Common myeloid progenitor, CD34-positive (primary cell): ENCODE data around the gene FBN3.
A peak's percentile ranks its signal among the peaks of the same experiment; 100 is the strongest.
"Not testable (repeated sequence)": the region's sequence is repeated elsewhere in the genome, so short reads cannot be mapped to it uniquely, and the experiment has no call there.

Experiments used
- CTCF ChIA-PET: fragments of 350-600 bp; sonication (Branson Sonifier 250); formaldehyde crosslinking; loops from one replicate; lab custom pipeline; 2021; ENCODE audit warnings: antibody characterized with exemption; lab: Charles Lee
- POLR2A ChIA-PET: fragments of 350-600 bp; sonication (Branson Sonifier 250); formaldehyde crosslinking; loops from one replicate; lab custom pipeline; 2021; ENCODE audit warnings: antibody characterized with exemption; lab: Charles Lee
- DNase-seq, 3 donors: peaks; one replicate each; pipeline versions ENCODE4 v3.0.0 to v3.0.0-alpha.2; 2013
- H3K27ac ChIP-seq, 2 experiments: 1 replicate in 1 of 2; 2 replicates in 1 of 2; pipeline ENCODE4 v1.7.0; 2013; ENCODE audit warnings: inconsistent platforms in 2 of 2, low read length in 2 of 2, mild to moderate bottlenecking in 2 of 2, low read depth in 1 of 2, moderate library complexity in 1 of 2; ENCODE audit not compliant: severe bottlenecking in 2 of 2, insufficient read depth in 1 of 2, poor library complexity in 1 of 2
- H3K27me3 ChIP-seq, 5 experiments: replicated peaks in 2 of 5; 1 replicate in 3 of 5; 2 replicates in 2 of 5; pipeline versions ENCODE4 v1.6.1 to v1.7.0; 2013; ENCODE audit warnings: low read length in 4 of 5, mild to moderate bottlenecking in 2 of 5, moderate library complexity in 2 of 5, inconsistent platforms in 1 of 5; ENCODE audit not compliant: insufficient read depth in 5 of 5, control insufficient read depth in 4 of 5
- H3K36me3 ChIP-seq, 4 experiments: 1 replicate in 2 of 4; 2 replicates in 2 of 4; pipeline versions ENCODE4 v1.6.1 to v1.7.0; 2013; ENCODE audit warnings: low read length in 3 of 4, control low read depth in 1 of 4, mild to moderate bottlenecking in 1 of 4; ENCODE audit not compliant: control insufficient read depth in 4 of 4, insufficient read depth in 4 of 4
- H3K4me1 ChIP-seq, 4 experiments: 1 replicate in 3 of 4; 2 replicates in 1 of 4; pipeline versions ENCODE4 v1.6.1 to v1.7.1; 2013; ENCODE audit warnings: low read length in 3 of 4, mild to moderate bottlenecking in 3 of 4, control low read depth in 1 of 4, inconsistent platforms in 1 of 4, moderate library complexity in 1 of 4; ENCODE audit not compliant: control insufficient read depth in 4 of 4, insufficient read depth in 4 of 4; ENCODE audit errors: control extremely low read depth in 1 of 4
- H3K4me3 ChIP-seq, 7 experiments: 1 replicate in 4 of 7; 2 replicates in 3 of 7; pipeline versions ENCODE4 v1.5.1 to v1.7.0; 2013; ENCODE audit warnings: mild to moderate bottlenecking in 7 of 7, low read length in 6 of 7, moderate library complexity in 6 of 7, inconsistent platforms in 2 of 7, low read depth in 2 of 7, control low read depth in 1 of 7; ENCODE audit not compliant: insufficient read depth in 4 of 7, control insufficient read depth in 1 of 7; ENCODE audit errors: extremely low read depth in 1 of 7
- H3K9me3 ChIP-seq, 5 experiments: 1 replicate in 4 of 5; 2 replicates in 1 of 5; pipeline versions ENCODE4 v1.6.1 to v1.7.1; 2013; ENCODE audit warnings: low read length in 4 of 5, mild to moderate bottlenecking in 2 of 5, inconsistent platforms in 1 of 5, low read depth in 1 of 5, moderate library complexity in 1 of 5; ENCODE audit not compliant: control insufficient read depth in 4 of 5, insufficient read depth in 2 of 5; ENCODE audit errors: control extremely low read depth in 1 of 5
- WGBS: methylation state at CpG from one replicate; pipeline ENCODE4 v1.1.5; 2013; ENCODE audit not compliant: insufficient coverage; 5-methylcytosine and 5-hydroxymethylcytosine counted together

Gene FBN3

DNA sequence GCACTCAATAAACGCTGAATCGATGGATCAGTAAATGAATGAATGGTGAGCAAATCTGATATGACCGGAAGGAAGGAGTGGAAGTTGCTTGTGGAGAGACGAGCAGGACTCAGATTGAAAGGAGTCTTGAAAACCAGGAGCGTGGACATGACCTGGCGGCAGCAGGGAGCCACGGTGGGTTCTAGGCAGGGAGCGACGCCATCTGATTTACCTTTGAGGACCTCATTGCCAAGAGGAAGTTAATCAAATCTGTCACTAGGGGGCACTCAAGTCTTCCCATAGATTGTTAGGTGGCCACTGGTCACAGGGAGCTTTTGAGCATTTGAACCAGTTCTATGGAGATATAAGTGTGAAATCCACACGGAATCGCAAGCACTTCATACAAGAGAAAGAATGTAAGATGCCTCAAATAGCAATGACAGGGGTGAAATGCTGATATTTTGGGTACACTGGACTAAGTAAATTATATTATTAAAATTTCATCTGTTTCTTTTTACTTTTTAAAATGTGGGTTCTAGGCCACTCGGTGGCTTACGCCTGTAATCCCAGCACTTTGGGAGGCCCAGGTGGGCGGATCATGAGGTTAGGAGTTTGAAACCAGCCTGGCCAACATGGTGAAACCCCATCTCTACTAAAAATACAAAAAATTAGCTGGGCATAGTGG lies 9.2 kb upstream of the FBN3 start:
- Histone ChIP-seq H3K27me3 (peaks cover 0 to under 1% (median 0%) of the 10 kb centered on the region in 5 experiments), H3K36me3 (no peaks in the 10 kb centered on the region), H3K27ac (no peak overlapping the region), H3K4me3 (no peak overlapping the region), H3K4me1 (peaks cover 0 to 14% (median 8%) of the 10 kb centered on the region in 4 experiments), H3K9me3 (no peaks in the 10 kb centered on the region)
- peak; percentile 81 to 91 (median 88) for DNase-seq
- WGBS: 40% methylated on average over 11 of the region's 14 CpGs
- POLR2A ChIA-PET: no interaction called here
- CTCF ChIA-PET: interaction anchor here (0.7 to 1.9 kb wide), 10 partner anchors 9 to 105 kb away, joined by 3 to 11 read pairs (median 3); no protein-coding TSS in a partner anchor

DNA sequence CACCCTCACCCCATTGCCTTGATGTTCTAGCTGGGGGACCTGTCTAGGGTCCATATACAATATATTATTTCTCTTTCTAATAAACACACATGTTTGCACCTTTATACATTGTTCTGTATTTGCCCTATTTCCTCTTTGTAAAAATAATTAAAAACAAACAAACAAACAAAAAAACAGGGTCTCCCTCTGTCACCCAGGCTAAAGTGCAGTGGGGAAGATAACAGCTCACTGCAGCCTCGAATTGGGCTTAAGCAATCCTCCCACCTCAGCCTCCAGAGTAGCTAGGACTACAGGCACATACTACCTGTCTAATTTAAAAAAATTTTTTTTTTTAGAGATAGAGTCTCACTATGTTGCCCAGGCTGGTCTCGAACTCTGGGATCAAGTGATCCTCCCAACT lies 5.9 kb upstream of the FBN3 start:
- ChIA-PET CTCF (interaction anchor here (0.9 to 3.7 kb wide), 6 partner anchors 13 to 101 kb away, joined by 3 to 11 read pairs (median 4); no protein-coding TSS in a partner anchor), POLR2A (no interaction called here)
- no peak for DNase-seq
- Histone ChIP-seq H3K9me3 (no peaks in the 10 kb centered on the region), H3K27ac (no peak overlapping the region), H3K27me3 (peaks cover under 1 to 29% (median 7%) of the 10 kb centered on the region in 5 experiments), H3K4me3 (no peak overlapping the region), H3K4me1 (peaks cover 0 to 8% (median 6%) of the 10 kb centered on the region in 4 experiments), H3K36me3 (no peaks in the 10 kb centered on the region)
- 77% methylated on average over 2 of the region's 2 CpGs for WGBS

DNA sequence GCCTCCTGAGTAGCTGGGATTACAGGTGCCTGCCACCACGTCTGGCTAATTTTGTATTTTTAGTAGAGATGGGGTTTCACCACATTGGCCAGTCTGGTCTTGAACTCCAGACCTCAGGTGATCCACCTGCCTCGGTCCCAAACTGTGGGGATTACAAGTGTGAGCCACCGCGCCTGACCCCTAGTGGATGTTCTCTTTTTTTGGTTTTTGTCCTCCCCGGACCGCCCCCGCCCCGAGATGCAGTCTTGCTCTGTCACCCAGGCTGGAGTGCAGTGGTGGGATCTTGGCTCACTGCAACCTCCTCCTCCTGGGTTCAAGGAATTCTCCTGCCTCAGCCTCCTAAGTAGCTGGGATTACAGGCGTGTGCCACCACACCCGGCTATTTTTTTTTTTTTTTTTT lies 4.6 kb upstream of the FBN3 start:
- DNase-seq: peak; percentile 15 to 55 (median 45)
- peaks cover 5 to 38% (median 11%) of the 10 kb centered on the region in 5 experiments for H3K27me3 ChIP-seq
- 29% methylated on average over 8 of the region's 10 CpGs for WGBS
- H3K27ac ChIP-seq, H3K4me3 ChIP-seq, H3K9me3 ChIP-seq, POLR2A ChIA-PET, H3K4me1 ChIP-seq, H3K36me3 ChIP-seq: not testable (repeated sequence)
- CTCF ChIA-PET: interaction anchor here (1.0 to 3.7 kb wide), 4 partner anchors 11 to 102 kb away, joined by 3 to 11 read pairs (median 4); no protein-coding TSS in a partner anchor

DNA sequence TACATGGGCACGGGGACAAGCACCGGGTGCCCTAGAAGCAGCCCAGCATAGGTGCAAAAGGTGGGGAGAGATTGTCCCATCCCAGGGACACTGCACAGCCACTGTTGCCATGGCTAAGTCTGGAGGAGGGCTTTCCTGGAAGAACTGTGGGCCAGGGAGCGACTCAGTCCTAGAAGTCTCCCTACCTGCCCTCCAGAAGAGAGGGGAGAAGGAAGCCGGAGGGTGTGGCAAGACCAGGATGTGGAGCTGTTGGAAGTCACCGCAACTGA lies 2.3 kb upstream of the FBN3 start:
- H3K36me3 ChIP-seq: no peaks in the 10 kb centered on the region
- H3K4me3 ChIP-seq: no peak overlapping the region
- DNase-seq: no peak
- ChIA-PET POLR2A (no interaction called here), CTCF (interaction anchor here (0.9 kb wide), 1 partner anchor 102 kb away, joined by 4 read pairs; no protein-coding TSS in a partner anchor)
- no peak overlapping the region for H3K27ac ChIP-seq
- no peaks in the 10 kb centered on the region for H3K9me3 ChIP-seq
- H3K4me1 ChIP-seq: peaks cover 0 to 16% (median 14%) of the 10 kb centered on the region in 4 experiments
- WGBS: 56% methylated on average over 4 of the region's 5 CpGs
- H3K27me3 ChIP-seq: peaks cover 5 to 61% (median 22%) of the 10 kb centered on the region in 5 experiments

DNA sequence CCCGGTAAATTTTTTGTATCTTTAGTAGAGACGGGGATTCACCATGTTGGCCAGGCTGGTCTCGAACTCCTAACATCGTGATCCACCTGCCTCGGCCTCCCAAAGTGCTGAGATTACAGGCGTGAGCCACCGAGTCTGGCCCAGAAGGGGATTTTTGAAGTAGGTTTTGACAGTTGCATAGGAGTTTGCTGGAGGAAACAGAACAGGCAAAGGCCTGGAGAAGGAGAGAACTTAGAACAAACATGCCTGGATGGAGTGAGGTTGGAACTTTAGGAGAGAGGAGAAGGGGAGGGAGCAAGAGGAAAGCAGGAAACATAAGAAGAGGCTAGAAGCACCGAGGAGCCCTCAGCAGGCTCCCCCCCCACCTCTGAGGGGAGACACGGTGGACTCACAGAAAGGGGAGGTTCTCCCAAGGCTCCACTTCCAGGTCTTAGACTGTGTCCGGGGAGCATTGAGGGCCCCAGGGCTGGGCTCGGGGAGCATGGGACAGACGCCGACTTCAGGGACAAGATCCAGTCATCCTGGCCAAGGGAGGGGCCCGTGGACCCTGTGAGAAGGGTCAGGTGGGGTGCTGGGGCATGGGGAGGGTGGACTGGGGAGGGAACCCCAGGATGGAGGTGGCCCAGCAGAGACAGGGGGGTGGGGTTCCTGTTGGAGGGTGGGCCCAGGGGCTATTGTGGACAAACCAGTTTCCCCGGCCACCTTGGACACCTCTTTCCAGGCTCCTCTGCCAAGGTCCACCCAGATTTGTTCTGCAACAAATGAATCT lies 1.8 kb upstream of the FBN3 start:
- Histone ChIP-seq H3K36me3 (no peaks in the 10 kb centered on the region), H3K4me1 (peaks cover 0 to 16% (median 14%) of the 10 kb centered on the region in 4 experiments), H3K27me3 (peaks cover 5 to 66% (median 22%) of the 10 kb centered on the region in 5 experiments), H3K27ac (no peak overlapping the region), H3K9me3 (no peaks in the 10 kb centered on the region), H3K4me3 (no peak overlapping the region)
- WGBS: 90% methylated on average over 12 of the region's 15 CpGs
- CTCF ChIA-PET: interaction anchor here (0.9 to 1.5 kb wide), 2 partner anchors 102 to 206 kb away, joined by 4 to 6 read pairs; no protein-coding TSS in a partner anchor
- POLR2A ChIA-PET: no interaction called here
- no peak for DNase-seq

DNA sequence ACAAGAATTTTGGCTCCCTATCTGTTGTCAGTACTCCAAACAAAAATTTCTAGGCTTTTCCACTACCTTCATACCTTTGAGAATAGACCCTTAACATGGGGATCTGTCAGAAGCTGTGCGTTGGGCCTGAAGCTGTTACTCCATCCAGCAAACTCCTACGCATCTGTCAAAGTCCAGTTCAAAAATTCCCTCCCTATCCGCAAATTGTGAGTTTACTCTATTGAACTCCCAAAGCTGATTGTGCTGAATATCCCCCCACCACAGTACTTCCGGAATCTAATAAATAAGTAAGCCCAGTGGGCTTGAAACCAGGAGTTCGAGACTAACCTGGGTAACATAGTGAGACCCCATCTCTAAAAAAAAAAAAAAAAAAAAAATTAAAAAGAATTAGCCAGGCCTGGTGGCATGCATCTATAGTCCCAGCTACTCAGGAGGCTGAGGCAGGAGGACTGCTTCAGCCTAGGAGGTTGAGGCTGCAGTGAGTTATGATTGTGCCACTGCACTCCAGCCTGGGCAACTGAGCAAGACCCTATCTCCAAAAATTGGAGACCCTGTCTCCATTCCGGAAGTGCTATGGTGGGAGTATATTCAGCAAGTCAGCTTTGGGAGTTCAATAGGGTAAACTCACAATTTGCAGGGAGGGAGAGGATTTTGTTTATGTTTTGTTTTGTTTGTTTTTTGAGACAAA lies 930 bp upstream of the FBN3 start:
- no peaks in the 10 kb centered on the region for H3K9me3 ChIP-seq
- H3K27me3 ChIP-seq: peaks cover 5 to 73% (median 26%) of the 10 kb centered on the region in 5 experiments
- CTCF ChIA-PET: interaction anchor here (0.6 to 1.5 kb wide), 2 partner anchors 19 to 205 kb away, joined by 6 read pairs; no protein-coding TSS in a partner anchor
- 95% methylated on average over 4 of the region's 6 CpGs for WGBS
- H3K4me3 ChIP-seq: no peak overlapping the region
- H3K27ac ChIP-seq: no peak overlapping the region
- no peak for DNase-seq
- POLR2A ChIA-PET: interaction anchor here (0.6 kb wide), 2 partner anchors 25 to 206 kb away, joined by 3 read pairs; no protein-coding TSS in a partner anchor
- no peaks in the 10 kb centered on the region for H3K36me3 ChIP-seq
- H3K4me1 ChIP-seq: peaks cover 0 to 16% (median 14%) of the 10 kb centered on the region in 4 experiments
